H9 (cell line): Measurements from ENCODE around the gene ALDH5A1. TPM values are rescaled to one million over a fixed set of nuclear protein-coding genes. Genes with fewer than 3 reads are reported as not detected.

ENCODE experiments used
- DNase-seq: peaks from one replicate; pipeline ENCODE4 v3.0.0-alpha.2; 2017
- H2AFZ ChIP-seq: one replicate; pipeline ENCODE4 v1.6.1; 2013; ENCODE audit warnings: mild to moderate bottlenecking, low read length, control low read depth, moderate library complexity
- H2AK5ac ChIP-seq: 2 replicates; pipeline ENCODE4 v1.6.1; 2013; ENCODE audit warnings: low read length, control low read depth, mixed read lengths; ENCODE audit not compliant: insufficient read length
- H2BK120ac ChIP-seq: one replicate; pipeline ENCODE4 v1.6.1; 2013; ENCODE audit warnings: low read depth, mild to moderate bottlenecking, low read length, control low read depth, inconsistent platforms; ENCODE audit not compliant: poor library complexity, severe bottlenecking
- H2BK12ac ChIP-seq: 2 replicates; pipeline ENCODE4 v1.6.1; 2013; ENCODE audit warnings: low read length, control low read depth, mixed read lengths, low read depth; ENCODE audit not compliant: insufficient read length
- H2BK15ac ChIP-seq: 2 replicates; pipeline ENCODE4 v1.6.1; 2013; ENCODE audit warnings: low read depth, low read length, control low read depth
- H2BK20ac ChIP-seq: one replicate; pipeline ENCODE4 v1.6.1; 2013; ENCODE audit warnings: low read depth, mild to moderate bottlenecking, low read length, control low read depth, inconsistent platforms; ENCODE audit not compliant: poor library complexity, severe bottlenecking
- H2BK5ac ChIP-seq: 2 replicates; pipeline ENCODE4 v1.6.1; 2013; ENCODE audit warnings: low read length, control low read depth, mixed read lengths; ENCODE audit not compliant: insufficient read length
- H3K14ac ChIP-seq: 2 replicates; pipeline ENCODE4 v1.6.1; 2013; ENCODE audit warnings: low read length, control low read depth; ENCODE audit not compliant: insufficient read depth
- H3K18ac ChIP-seq: 2 replicates; pipeline ENCODE4 v1.6.1; 2013; ENCODE audit warnings: low read depth, mild to moderate bottlenecking, mixed read lengths, low read length, control low read depth; ENCODE audit not compliant: insufficient read length
- H3K23ac ChIP-seq: 2 replicates; pipeline ENCODE4 v1.6.1; 2013; ENCODE audit warnings: low read length, control low read depth, mixed read lengths, low read depth; ENCODE audit not compliant: insufficient read length
- H3K23me2 ChIP-seq: 2 replicates; pipeline ENCODE4 v1.6.1; 2013; ENCODE audit warnings: low read depth, mild to moderate bottlenecking, mixed read lengths, low read length, control low read depth; ENCODE audit not compliant: insufficient read length, poor library complexity, severe bottlenecking
- H3K27ac ChIP-seq: 2 replicates; pipeline ENCODE4 v1.5.1; 2013; ENCODE audit warnings: low read length, control low read depth, mixed read lengths, low read depth; ENCODE audit not compliant: insufficient read length
- H3K27me3 ChIP-seq: 2 replicates; pipeline ENCODE4 v1.6.1; 2013; ENCODE audit warnings: low read length, control low read depth, inconsistent platforms; ENCODE audit not compliant: insufficient read depth
- H3K4ac ChIP-seq: 2 replicates; pipeline ENCODE4 v1.6.1; 2013; ENCODE audit warnings: low read depth, mild to moderate bottlenecking, control low read depth, inconsistent platforms, low read length, moderate library complexity
- H3K4me1 ChIP-seq: 2 replicates; pipeline ENCODE4 v1.6.1; 2013; ENCODE audit warnings: low read length, control low read depth, inconsistent platforms; ENCODE audit not compliant: insufficient read depth
- H3K4me2 ChIP-seq: 2 replicates; pipeline ENCODE4 v1.6.1; 2013; ENCODE audit warnings: low read length, control low read depth, mixed read lengths; ENCODE audit not compliant: insufficient read length, insufficient read depth
- H3K56ac ChIP-seq: 2 replicates; pipeline ENCODE4 v1.6.1; 2013; ENCODE audit warnings: low read depth, mild to moderate bottlenecking, mixed read lengths, low read length, control low read depth; ENCODE audit not compliant: insufficient read length
- H3K79me1 ChIP-seq: 2 replicates; pipeline ENCODE4 v1.6.1; 2013; ENCODE audit warnings: low read depth, mild to moderate bottlenecking, moderate library complexity, low read length, control low read depth, inconsistent platforms; ENCODE audit not compliant: insufficient read depth, poor library complexity, severe bottlenecking
- H3K79me2 ChIP-seq: 2 replicates; pipeline ENCODE4 v1.6.1; 2013; ENCODE audit warnings: low read length, control low read depth, inconsistent platforms; ENCODE audit not compliant: insufficient read depth
- H3K9ac ChIP-seq: 2 replicates; pipeline ENCODE4 v1.6.1; 2013; ENCODE audit warnings: low read length, control low read depth, mixed read lengths; ENCODE audit not compliant: insufficient read length; ENCODE audit errors: extremely low read depth
- H3K9me3 ChIP-seq: one replicate; pipeline ENCODE4 v1.6.1; 2013; ENCODE audit warnings: low read depth, low read length, inconsistent platforms; ENCODE audit not compliant: control insufficient read depth
- H3T11ph ChIP-seq: one replicate; pipeline ENCODE4 v1.6.1; 2013; ENCODE audit warnings: mild to moderate bottlenecking, low read length, control low read depth, inconsistent platforms
- H4K20me1 ChIP-seq: one replicate; pipeline ENCODE4 v1.6.1; 2013; ENCODE audit not compliant: control insufficient read depth, insufficient read length, insufficient read depth
- H4K5ac ChIP-seq: 2 replicates; pipeline ENCODE4 v1.6.1; 2013; ENCODE audit warnings: low read depth, mild to moderate bottlenecking, mixed read lengths, low read length, control low read depth; ENCODE audit not compliant: insufficient read length
- H4K8ac ChIP-seq: replicated peaks from 2 replicates; pipeline ENCODE4 v1.6.1; 2013; ENCODE audit warnings: low read length, control low read depth, mixed read lengths, low read depth; ENCODE audit not compliant: insufficient read length
- H4K91ac ChIP-seq: 2 replicates; pipeline ENCODE4 v1.6.1; 2013; ENCODE audit warnings: low read depth, mild to moderate bottlenecking, moderate library complexity, mixed read lengths, low read length, control low read depth; ENCODE audit not compliant: insufficient read length
- H3K27ac Mint-ChIP-seq, 3 experiments: 2 replicates in 2 of 3; 3 replicates in 1 of 3; pipeline ENCODE4 v1.8.0; 2020 to 2021; ENCODE audit warnings: mixed read lengths in 3 of 3, mild to moderate bottlenecking in 1 of 3, moderate library complexity in 1 of 3
- H3K27me3 Mint-ChIP-seq: 2 replicates; pipeline ENCODE4 v1.8.0; 2021; ENCODE audit warnings: low read depth, mild to moderate bottlenecking, moderate library complexity, mixed read lengths
- H3K36me3 Mint-ChIP-seq, 3 experiments: 2 replicates in 2 of 3; 3 replicates in 1 of 3; pipeline ENCODE4 v1.8.0; 2020 to 2021; ENCODE audit warnings: low read depth in 3 of 3, mixed read lengths in 3 of 3; ENCODE audit not compliant: insufficient read depth in 1 of 3
- H3K4me1 Mint-ChIP-seq, 2 experiments: 2 replicates each; pipeline ENCODE4 v1.8.0; 2020; ENCODE audit warnings: mixed read lengths in 2 of 2
- H3K4me3 Mint-ChIP-seq, 2 experiments: 2 replicates in 1 of 2; 3 replicates in 1 of 2; pipeline ENCODE4 v1.8.0; 2020 to 2021; ENCODE audit warnings: mild to moderate bottlenecking in 2 of 2, mixed read lengths in 2 of 2, moderate library complexity in 1 of 2
- H3K9me3 Mint-ChIP-seq, 2 experiments: 2 replicates in 1 of 2; 3 replicates in 1 of 2; pipeline ENCODE4 v1.8.0; 2020; ENCODE audit warnings: mild to moderate bottlenecking in 2 of 2, mixed read lengths in 2 of 2, moderate library complexity in 1 of 2
- WGBS: extraction: QIAGEN DNeasy Blood & Tissue Kit; methylation state at CpG from one replicate; pipeline ENCODE4 v1.1.7; 2013; ENCODE audit warnings: missing lambda C conversion rate, low lambda C conversion rate, mixed read lengths; ENCODE audit not compliant: insufficient read length; ENCODE audit errors: extremely low coverage; 5-methylcytosine and 5-hydroxymethylcytosine counted together
- total RNA-seq: library from RNA; stranded (reverse); gene quantifications from 2 replicates; pipeline ENCODE4 v1.2.1, GENCODE V29; 2021
- TF ChIP-seq, protein P1 (sequence below): fragments of 200-600 bp; sonication (generic); conservative IDR thresholded peaks from 3 replicates; pipeline ENCODE4 v1.8.0; 2021; ENCODE audit warnings: antibody characterized with exemption, mild to moderate bottlenecking

The ALDH5A1 gene
- total RNA-seq, 1 experiment from 2014 or later, result 5.4 TPM

GRCh38 chr6:24477070-24477469, 17.7 kb upstream of the ALDH5A1 start:
- H3K56ac ChIP-seq, result no peak overlapping the region
- no peak overlapping the region for H2BK20ac ChIP-seq
- no peak overlapping the region for H2BK120ac ChIP-seq
- no peak for DNase-seq
- no peak overlapping the region for H3K4ac ChIP-seq
- H4K8ac ChIP-seq, result no peak overlapping the region
- Mint-ChIP-seq H3K9me3 (peaks cover 7 to 11% of the 10 kb centered on the region in 2 experiments; a peak in 4 of 5 replicates), H3K27ac (no peak overlapping the region), H3K36me3 (peaks cover 11 to 22% (median 17%) of the 10 kb centered on the region in 3 experiments), H3K4me3 (no peak overlapping the region), H3K27me3 (no peaks in the 10 kb centered on the region), H3K4me1 (no peaks in the 10 kb centered on the region)
- TF ChIP-seq, protein P1, sequence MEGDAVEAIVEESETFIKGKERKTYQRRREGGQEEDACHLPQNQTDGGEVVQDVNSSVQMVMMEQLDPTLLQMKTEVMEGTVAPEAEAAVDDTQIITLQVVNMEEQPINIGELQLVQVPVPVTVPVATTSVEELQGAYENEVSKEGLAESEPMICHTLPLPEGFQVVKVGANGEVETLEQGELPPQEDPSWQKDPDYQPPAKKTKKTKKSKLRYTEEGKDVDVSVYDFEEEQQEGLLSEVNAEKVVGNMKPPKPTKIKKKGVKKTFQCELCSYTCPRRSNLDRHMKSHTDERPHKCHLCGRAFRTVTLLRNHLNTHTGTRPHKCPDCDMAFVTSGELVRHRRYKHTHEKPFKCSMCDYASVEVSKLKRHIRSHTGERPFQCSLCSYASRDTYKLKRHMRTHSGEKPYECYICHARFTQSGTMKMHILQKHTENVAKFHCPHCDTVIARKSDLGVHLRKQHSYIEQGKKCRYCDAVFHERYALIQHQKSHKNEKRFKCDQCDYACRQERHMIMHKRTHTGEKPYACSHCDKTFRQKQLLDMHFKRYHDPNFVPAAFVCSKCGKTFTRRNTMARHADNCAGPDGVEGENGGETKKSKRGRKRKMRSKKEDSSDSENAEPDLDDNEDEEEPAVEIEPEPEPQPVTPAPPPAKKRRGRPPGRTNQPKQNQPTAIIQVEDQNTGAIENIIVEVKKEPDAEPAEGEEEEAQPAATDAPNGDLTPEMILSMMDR, result no peak
- no peak overlapping the region for H3K23ac ChIP-seq
- H3T11ph ChIP-seq, result no peak overlapping the region
- H4K5ac ChIP-seq, result no peak overlapping the region
- WGBS, result no CpG with 5 or more reads among the region's 1 CpG
- H2AFZ ChIP-seq, result no peak overlapping the region
- H3K9me3 ChIP-seq, result no peaks in the 10 kb centered on the region
- no peak overlapping the region for H3K4me2 ChIP-seq
- H2BK12ac ChIP-seq, result no peak overlapping the region
- H4K20me1 ChIP-seq, result no peaks in the 10 kb centered on the region
- no peak overlapping the region for H3K9ac ChIP-seq
- no peaks in the 10 kb centered on the region for H3K27me3 ChIP-seq
- no peak overlapping the region for H2BK15ac ChIP-seq
- H3K18ac ChIP-seq, result no peak overlapping the region
- no peak overlapping the region for H2BK5ac ChIP-seq
- no peaks in the 10 kb centered on the region for H3K79me1 ChIP-seq
- H4K91ac ChIP-seq, result no peak overlapping the region
- H2AK5ac ChIP-seq, result no peak overlapping the region
- H3K4me1 ChIP-seq, result no peaks in the 10 kb centered on the region
- H3K14ac ChIP-seq, result no peak overlapping the region
- H3K79me2 ChIP-seq, result no peaks in the 10 kb centered on the region
- no peak overlapping the region for H3K27ac ChIP-seq
- no peaks in the 10 kb centered on the region for H3K23me2 ChIP-seq
